Fibroblast of pulmonary artery (primary cell): Measurements from ENCODE around the gene ALKBH4.

ENCODE experiments used
- DNase-seq: peaks from one replicate; pipeline ENCODE4 v3.0.0-alpha.2; 2010; ENCODE audit warnings: low read depth
- H3K4me3 ChIP-seq: replicated peaks from 2 replicates; pipeline ENCODE4 v1.5.1; 2011; ENCODE audit warnings: low read depth, mild to moderate bottlenecking, control low read depth, low read length, moderate library complexity
- TF ChIP-seq, protein P1 (sequence below): IDR thresholded peaks from 2 replicates; pipeline ENCODE4 v1.5.1; 2011; ENCODE audit warnings: mild to moderate bottlenecking, control low read depth, low read length, inconsistent platforms; ENCODE audit errors: missing control alignments

Gene ALKBH4

GRCh38 chr7:102425639-102426267, 38.9 kb downstream of the ALKBH4 start:
- TF ChIP-seq, protein P1, sequence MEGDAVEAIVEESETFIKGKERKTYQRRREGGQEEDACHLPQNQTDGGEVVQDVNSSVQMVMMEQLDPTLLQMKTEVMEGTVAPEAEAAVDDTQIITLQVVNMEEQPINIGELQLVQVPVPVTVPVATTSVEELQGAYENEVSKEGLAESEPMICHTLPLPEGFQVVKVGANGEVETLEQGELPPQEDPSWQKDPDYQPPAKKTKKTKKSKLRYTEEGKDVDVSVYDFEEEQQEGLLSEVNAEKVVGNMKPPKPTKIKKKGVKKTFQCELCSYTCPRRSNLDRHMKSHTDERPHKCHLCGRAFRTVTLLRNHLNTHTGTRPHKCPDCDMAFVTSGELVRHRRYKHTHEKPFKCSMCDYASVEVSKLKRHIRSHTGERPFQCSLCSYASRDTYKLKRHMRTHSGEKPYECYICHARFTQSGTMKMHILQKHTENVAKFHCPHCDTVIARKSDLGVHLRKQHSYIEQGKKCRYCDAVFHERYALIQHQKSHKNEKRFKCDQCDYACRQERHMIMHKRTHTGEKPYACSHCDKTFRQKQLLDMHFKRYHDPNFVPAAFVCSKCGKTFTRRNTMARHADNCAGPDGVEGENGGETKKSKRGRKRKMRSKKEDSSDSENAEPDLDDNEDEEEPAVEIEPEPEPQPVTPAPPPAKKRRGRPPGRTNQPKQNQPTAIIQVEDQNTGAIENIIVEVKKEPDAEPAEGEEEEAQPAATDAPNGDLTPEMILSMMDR = no peak
- no peak overlapping the region for H3K4me3 ChIP-seq
- no peak for DNase-seq

DNA sequence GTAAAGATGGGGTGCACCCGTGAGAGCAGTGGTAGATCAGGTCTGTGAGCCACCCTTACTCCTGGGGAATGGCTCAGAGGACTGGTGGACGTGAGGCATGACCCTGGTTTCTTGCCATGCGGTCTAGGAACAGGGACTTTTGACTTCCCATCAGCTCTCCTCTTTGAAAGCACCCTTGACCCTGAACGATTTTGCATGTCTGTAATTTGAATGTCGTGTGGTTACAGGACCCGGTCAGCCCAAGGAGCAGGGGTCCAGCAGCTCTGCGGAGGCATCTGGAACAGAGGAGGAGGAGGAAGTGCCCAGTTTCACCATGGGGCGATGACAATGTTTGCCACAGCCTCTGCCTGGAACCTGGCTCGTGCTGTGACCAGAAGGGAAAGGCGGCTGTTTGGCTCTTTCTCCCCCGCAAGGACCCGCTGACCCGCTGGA, 39.9 kb downstream of the ALKBH4 start:
- H3K4me3 ChIP-seq = no peak overlapping the region
- DNase-seq = no peak
- TF ChIP-seq, protein P1 = no peak

- no peak overlapping the region for H3K4me3 ChIP-seq
These were observed 40.5 kb downstream of the ALKBH4 start for GRCh38 chr7:102424129-102424551.

DNA sequence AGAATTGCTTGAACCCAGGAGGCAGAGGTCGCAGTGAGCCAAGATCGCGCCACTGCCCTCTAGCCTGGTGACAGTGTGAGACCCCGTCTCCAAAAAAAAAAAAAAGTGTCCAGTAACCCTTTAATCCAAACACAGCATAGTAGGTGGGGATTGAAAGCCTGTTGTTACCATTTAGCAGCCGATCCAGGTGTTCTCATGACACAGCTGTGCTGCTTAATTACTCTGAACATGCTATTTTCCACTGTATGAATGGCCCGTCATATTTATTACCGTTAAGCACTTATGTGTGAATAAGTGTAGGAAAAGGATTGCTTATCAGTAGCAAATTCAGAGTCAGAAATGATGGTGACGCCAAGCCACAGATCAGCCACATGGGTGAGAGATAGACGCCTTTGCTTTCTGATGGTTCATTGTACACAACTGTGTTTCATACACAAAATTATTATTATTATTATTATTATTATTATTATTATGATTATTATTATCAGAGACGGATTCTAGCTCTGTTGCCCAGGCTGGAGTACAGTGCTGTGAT, 42.9 kb downstream of the ALKBH4 start:
- no peak overlapping the region for H3K4me3 ChIP-seq
- TF ChIP-seq, protein P1 = no peak
- DNase-seq = no peak

More at GRCh38 chr7:102424129-102424551, 40.5 kb downstream of the ALKBH4 start:
- DNase-seq = no peak
- TF ChIP-seq, protein P1 = no peak

DNA sequence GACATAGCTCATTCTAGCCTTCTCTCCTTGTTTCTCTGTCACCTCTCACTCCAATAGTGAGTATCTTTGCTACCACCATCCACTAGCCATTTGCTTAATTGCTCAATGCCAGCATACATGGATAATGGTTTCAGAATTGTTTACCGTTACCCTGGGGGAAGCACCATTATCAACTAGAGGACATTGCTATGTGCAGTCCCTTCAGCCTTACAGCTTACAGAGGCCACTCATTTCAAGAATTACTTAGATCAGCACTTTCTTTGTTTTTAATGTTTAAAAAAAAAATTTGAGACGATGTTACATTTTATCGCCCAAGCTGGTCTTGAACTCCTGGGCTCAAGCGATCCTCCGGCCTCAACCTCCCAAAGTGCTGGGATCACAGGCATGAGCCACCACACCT, 46.1 kb downstream of the ALKBH4 start:
- H3K4me3 ChIP-seq = no peak overlapping the region
- TF ChIP-seq, protein P1 = no peak
- no peak for DNase-seq

DNA sequence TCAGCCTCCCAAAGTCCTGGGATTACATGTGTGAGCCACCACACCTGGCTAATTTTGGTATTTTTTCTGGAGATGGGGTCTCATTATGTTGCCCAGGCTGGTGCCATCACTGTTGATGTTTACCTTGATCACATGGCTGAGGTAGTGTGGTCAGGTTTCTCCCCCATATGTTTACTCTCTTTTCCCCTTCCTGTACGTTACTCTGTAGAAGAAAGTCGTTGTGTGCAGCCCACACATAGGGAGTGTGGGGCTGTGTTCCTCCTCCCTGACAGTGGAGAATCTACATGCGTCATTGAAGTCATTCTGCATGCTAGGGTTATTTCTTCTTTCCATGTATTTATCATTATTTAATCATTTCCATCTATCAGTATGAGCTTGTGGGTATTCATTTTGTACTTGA, 47.6 kb downstream of the ALKBH4 start:
- no peak overlapping the region for H3K4me3 ChIP-seq
- TF ChIP-seq, protein P1 = no peak
- no peak for DNase-seq

GRCh38 chr7:102416406-102416805, 48.3 kb downstream of the ALKBH4 start:
- TF ChIP-seq, protein P1 = no peak
- no peak overlapping the region for H3K4me3 ChIP-seq
- no peak for DNase-seq
